Ramos (cell line): ENCODE measurements around the gene NFYC.
"Not testable (repeated sequence)": the region's sequence is repeated elsewhere in the genome, so short reads cannot be mapped to it uniquely, and the experiment has no call there.

ENCODE experiments used
- in situ Hi-C: fragments of 300-500 bp; cut with MboI; formaldehyde crosslinking; loops from one replicate; pipeline ENCODE4 v1.14.3; 2022; ENCODE audit warnings: low sequenced_read_pairs; ENCODE audit not compliant: unreplicated experiment

The NFYC gene

GRCh38 chr1:40704817-40705733, 13.6 kb downstream of the NFYC start:
- in situ Hi-C loops, result no loop called here

- in situ Hi-C loops, result no loop called here
These were observed 15.1 kb downstream of the NFYC start for GRCh38 chr1:40706626-40707025.

- in situ Hi-C loops, result no loop called here
These were observed 17.2 kb downstream of the NFYC start for GRCh38 chr1:40708750-40709099.

- in situ Hi-C loops, result no loop called here
These were observed 17.7 kb downstream of the NFYC start for GRCh38 chr1:40709100-40709801.

- in situ Hi-C loops, result no loop called here
These were observed 18.3 kb downstream of the NFYC start for GRCh38 chr1:40709802-40710278.

- in situ Hi-C loops, result no loop called here
These were observed 19.2 kb downstream of the NFYC start for GRCh38 chr1:40710581-40711315.

- in situ Hi-C loops, result no loop called here
These were observed 20.2 kb downstream of the NFYC start for GRCh38 chr1:40711465-40712404.

- in situ Hi-C loops, result no loop called here
These were observed 21.0 kb downstream of the NFYC start for GRCh38 chr1:40712405-40712944.

GRCh38 chr1:40712997-40713396, 21.5 kb downstream of the NFYC start:
- in situ Hi-C loops, result no loop called here

- in situ Hi-C loops, result no loop called here
These were observed 24.1 kb downstream of the NFYC start for GRCh38 chr1:40715491-40716059.

GRCh38 chr1:40717065-40717464, 25.6 kb downstream of the NFYC start:
- in situ Hi-C loops, result no loop called here

GRCh38 chr1:40717955-40718354, 26.5 kb downstream of the NFYC start:
- in situ Hi-C loops, result no loop called here

- in situ Hi-C loops, result no loop called here
These were observed 29.0 kb downstream of the NFYC start for GRCh38 chr1:40720493-40720892.

- in situ Hi-C loops, result no loop called here
These were observed 31.1 kb downstream of the NFYC start for GRCh38 chr1:40722622-40723021.

- in situ Hi-C loops, result no loop called here
These were observed 31.9 kb downstream of the NFYC start for GRCh38 chr1:40723196-40723955.

- in situ Hi-C loops, result not testable (repeated sequence)
These were observed 36.2 kb downstream of the NFYC start for GRCh38 chr1:40727662-40728061.

GRCh38 chr1:40729316-40729862, 37.9 kb downstream of the NFYC start:
- in situ Hi-C loops, result not testable (repeated sequence)

GRCh38 chr1:40732756-40733301, 41.3 kb downstream of the NFYC start:
- in situ Hi-C loops, result no loop called here
